Common myeloid progenitor, CD34-positive (primary cell): ENCODE data around the gene COX11.

Experiments used
- CTCF ChIA-PET: fragments of 350-600 bp; sonication (Branson Sonifier 250); formaldehyde crosslinking; loops from one replicate; lab custom pipeline; 2021; ENCODE audit warnings: antibody characterized with exemption; lab: Charles Lee
- POLR2A ChIA-PET: fragments of 350-600 bp; sonication (Branson Sonifier 250); formaldehyde crosslinking; loops from one replicate; lab custom pipeline; 2021; ENCODE audit warnings: antibody characterized with exemption; lab: Charles Lee
- DNase-seq, 3 donors: peaks; one replicate each; pipeline versions ENCODE4 v3.0.0 to v3.0.0-alpha.2; 2013
- H3K27ac ChIP-seq, 2 experiments: 1 replicate in 1 of 2; 2 replicates in 1 of 2; pipeline ENCODE4 v1.7.0; 2013; ENCODE audit warnings: inconsistent platforms in 2 of 2, low read length in 2 of 2, mild to moderate bottlenecking in 2 of 2, low read depth in 1 of 2, moderate library complexity in 1 of 2; ENCODE audit not compliant: severe bottlenecking in 2 of 2, insufficient read depth in 1 of 2, poor library complexity in 1 of 2
- H3K27me3 ChIP-seq, 5 experiments: replicated peaks in 2 of 5; 1 replicate in 3 of 5; 2 replicates in 2 of 5; pipeline versions ENCODE4 v1.6.1 to v1.7.0; 2013; ENCODE audit warnings: low read length in 4 of 5, mild to moderate bottlenecking in 2 of 5, moderate library complexity in 2 of 5, inconsistent platforms in 1 of 5; ENCODE audit not compliant: insufficient read depth in 5 of 5, control insufficient read depth in 4 of 5
- H3K36me3 ChIP-seq, 4 experiments: 1 replicate in 2 of 4; 2 replicates in 2 of 4; pipeline versions ENCODE4 v1.6.1 to v1.7.0; 2013; ENCODE audit warnings: low read length in 3 of 4, control low read depth in 1 of 4, mild to moderate bottlenecking in 1 of 4; ENCODE audit not compliant: control insufficient read depth in 4 of 4, insufficient read depth in 4 of 4
- H3K4me1 ChIP-seq, 4 experiments: 1 replicate in 3 of 4; 2 replicates in 1 of 4; pipeline versions ENCODE4 v1.6.1 to v1.7.1; 2013; ENCODE audit warnings: low read length in 3 of 4, mild to moderate bottlenecking in 3 of 4, control low read depth in 1 of 4, inconsistent platforms in 1 of 4, moderate library complexity in 1 of 4; ENCODE audit not compliant: control insufficient read depth in 4 of 4, insufficient read depth in 4 of 4; ENCODE audit errors: control extremely low read depth in 1 of 4
- H3K4me3 ChIP-seq, 7 experiments: 1 replicate in 4 of 7; 2 replicates in 3 of 7; pipeline versions ENCODE4 v1.5.1 to v1.7.0; 2013; ENCODE audit warnings: mild to moderate bottlenecking in 7 of 7, low read length in 6 of 7, moderate library complexity in 6 of 7, inconsistent platforms in 2 of 7, low read depth in 2 of 7, control low read depth in 1 of 7; ENCODE audit not compliant: insufficient read depth in 4 of 7, control insufficient read depth in 1 of 7; ENCODE audit errors: extremely low read depth in 1 of 7
- H3K9me3 ChIP-seq, 5 experiments: 1 replicate in 4 of 5; 2 replicates in 1 of 5; pipeline versions ENCODE4 v1.6.1 to v1.7.1; 2013; ENCODE audit warnings: low read length in 4 of 5, mild to moderate bottlenecking in 2 of 5, inconsistent platforms in 1 of 5, low read depth in 1 of 5, moderate library complexity in 1 of 5; ENCODE audit not compliant: control insufficient read depth in 4 of 5, insufficient read depth in 2 of 5; ENCODE audit errors: control extremely low read depth in 1 of 5
- WGBS: methylation state at CpG from one replicate; pipeline ENCODE4 v1.1.5; 2013; ENCODE audit not compliant: insufficient coverage; 5-methylcytosine and 5-hydroxymethylcytosine counted together

COX11 gene

DNA sequence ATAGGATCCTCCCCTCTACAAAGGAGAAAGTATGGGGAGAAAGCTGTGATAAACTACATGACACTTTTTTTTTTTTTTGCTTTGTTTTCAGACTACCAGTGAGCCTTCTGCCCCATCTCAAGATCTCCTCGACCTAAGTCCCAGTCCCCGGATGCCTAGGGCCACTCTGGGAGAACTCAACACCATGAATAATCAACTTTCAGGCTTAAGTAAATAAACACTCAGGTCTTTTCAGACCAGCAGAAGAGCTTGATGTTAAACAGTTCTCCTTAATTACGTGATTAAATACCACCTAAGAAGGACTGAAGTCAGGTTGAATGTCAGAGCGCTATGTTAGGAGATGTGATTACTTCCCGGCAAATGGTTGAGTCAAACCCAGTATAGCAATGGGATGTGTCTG, 31.4 kb downstream of the COX11 start:
- H3K27me3 ChIP-seq = no peaks in the 10 kb centered on the region
- H3K27ac ChIP-seq = no peak overlapping the region
- no peak for DNase-seq
- no peak overlapping the region for H3K4me3 ChIP-seq
- 100% methylated on average over 5 of the region's 5 CpGs for WGBS
- POLR2A ChIA-PET = no interaction called here
- peaks cover 0 to 19% (median 2%) of the 10 kb centered on the region in 4 experiments for H3K36me3 ChIP-seq
- no peaks in the 10 kb centered on the region for H3K9me3 ChIP-seq
- no peaks in the 10 kb centered on the region for H3K4me1 ChIP-seq
- CTCF ChIA-PET = no interaction called here

GRCh38 chr17:54935471-54935870, 33.0 kb downstream of the COX11 start:
- Histone ChIP-seq H3K9me3 (no peaks in the 10 kb centered on the region), H3K36me3 (peaks cover 0 to 27% (median 2%) of the 10 kb centered on the region in 4 experiments), H3K4me3 (no peak overlapping the region), H3K27ac (no peak overlapping the region), H3K27me3 (no peaks in the 10 kb centered on the region), H3K4me1 (no peaks in the 10 kb centered on the region)
- WGBS = 100% methylated on average over 2 of the region's 5 CpGs
- DNase-seq = no peak
- CTCF ChIA-PET = no interaction called here
- POLR2A ChIA-PET = no interaction called here

DNA sequence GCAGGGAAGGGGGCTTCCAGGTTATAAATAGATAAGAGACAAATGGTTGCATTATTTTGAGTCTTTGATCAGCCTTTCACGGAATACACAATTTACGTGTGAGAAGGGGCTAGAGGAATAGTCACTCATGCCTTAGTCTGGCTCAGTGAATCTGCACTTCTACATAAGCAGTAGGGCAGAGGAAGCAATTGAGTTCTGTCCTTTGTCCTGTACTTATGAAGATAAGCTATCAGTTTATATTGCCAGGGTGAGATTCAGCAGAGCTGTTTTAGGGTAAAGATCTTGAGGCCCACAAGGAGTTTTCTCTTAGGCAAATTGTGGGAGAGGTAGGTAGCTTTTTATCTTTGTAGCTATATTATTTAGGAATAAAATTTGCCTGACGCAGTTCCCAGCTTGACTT, 34.5 kb downstream of the COX11 start:
- Histone ChIP-seq H3K4me1 (no peaks in the 10 kb centered on the region), H3K9me3 (no peaks in the 10 kb centered on the region), H3K36me3 (peaks cover 0 to 24% (median 2%) of the 10 kb centered on the region in 4 experiments), H3K27ac (no peak overlapping the region), H3K27me3 (no peaks in the 10 kb centered on the region), H3K4me3 (no peak overlapping the region)
- ChIA-PET CTCF (interaction anchor here (1.3 kb wide), 1 partner anchor 10 kb away, joined by 3 read pairs; no protein-coding TSS in a partner anchor), POLR2A (no interaction called here)
- WGBS = 75% methylated on average over 2 of the region's 3 CpGs
- DNase-seq = peak in 2 of 3 donors; percentile 2 to 22

GRCh38 chr17:54932711-54933110, 35.7 kb downstream of the COX11 start:
- no peak overlapping the region for H3K27ac ChIP-seq
- WGBS = no CpG with 5 or more reads among the region's 1 CpG
- no peak for DNase-seq
- no peak overlapping the region for H3K4me3 ChIP-seq
- peaks cover 0 to 24% (median 2%) of the 10 kb centered on the region in 4 experiments for H3K36me3 ChIP-seq
- H3K27me3 ChIP-seq = no peaks in the 10 kb centered on the region
- no peaks in the 10 kb centered on the region for H3K9me3 ChIP-seq
- H3K4me1 ChIP-seq = no peaks in the 10 kb centered on the region
- CTCF ChIA-PET = interaction anchor here (1.3 kb wide), 1 partner anchor 8 kb away, joined by 3 read pairs; no protein-coding TSS in a partner anchor
- POLR2A ChIA-PET = no interaction called here

GRCh38 chr17:54927525-54927924, 40.9 kb downstream of the COX11 start:
- no peaks in the 10 kb centered on the region for H3K9me3 ChIP-seq
- CTCF ChIA-PET = no interaction called here
- peaks cover 0 to 8% (median 0%) of the 10 kb centered on the region in 4 experiments for H3K36me3 ChIP-seq
- H3K4me3 ChIP-seq = no peak overlapping the region
- H3K27ac ChIP-seq = no peak overlapping the region
- H3K27me3 ChIP-seq = no peaks in the 10 kb centered on the region
- WGBS = 95% methylated on average over 3 of the region's 3 CpGs
- H3K4me1 ChIP-seq = no peaks in the 10 kb centered on the region
- POLR2A ChIA-PET = no interaction called here
- no peak for DNase-seq

GRCh38 chr17:54924405-54924804, 44.0 kb downstream of the COX11 start:
- DNase-seq = no peak
- Histone ChIP-seq H3K36me3 (no peaks in the 10 kb centered on the region), H3K4me1 (no peaks in the 10 kb centered on the region), H3K27ac (no peak overlapping the region), H3K27me3 (no peaks in the 10 kb centered on the region), H3K4me3 (no peak overlapping the region), H3K9me3 (no peaks in the 10 kb centered on the region)
- ChIA-PET POLR2A (no interaction called here), CTCF (interaction anchor here (1.2 kb wide), 1 partner anchor 9 kb away, joined by 3 read pairs; no protein-coding TSS in a partner anchor)
- WGBS = 100% methylated on average over 4 of the region's 5 CpGs

GRCh38 chr17:54920819-54921218, 47.6 kb downstream of the COX11 start:
- CTCF ChIA-PET = no interaction called here
- Histone ChIP-seq H3K27ac (no peak overlapping the region), H3K27me3 (no peaks in the 10 kb centered on the region), H3K4me1 (no peaks in the 10 kb centered on the region), H3K4me3 (no peak overlapping the region), H3K36me3 (peaks cover 0 to 27% (median 2%) of the 10 kb centered on the region in 4 experiments), H3K9me3 (peaks cover 0 to 13% (median 0%) of the 10 kb centered on the region in 5 experiments)
- DNase-seq = no peak
- 100% methylated on average over 2 of the region's 6 CpGs for WGBS
- POLR2A ChIA-PET = no interaction called here
